RWPE2 (cell line): ENCODE results near the gene TMEM11.

Experiments
- ATAC-seq: fragments of 200-7000 bp; cut with Tn5 transposase; 3 replicates; pipeline ENCODE4 v1.9.1; 2021; ENCODE audit warnings: low read depth
- DNase-seq: peaks from one replicate; pipeline ENCODE4 v3.0.0-alpha.2; 2020; ENCODE audit warnings: low spot score
- H3K27ac ChIP-seq: fragments of 450-650 bp; 2 replicates; pipeline ENCODE4 v1.5.1; 2017; ENCODE audit warnings: mild to moderate bottlenecking; ENCODE audit not compliant: poor library complexity, severe bottlenecking
- H3K27me3 ChIP-seq: fragments of 250-450 bp; sonication (Bioruptor Pico); 2 replicates; pipeline ENCODE4 v1.5.1; 2021; ENCODE audit warnings: mild to moderate bottlenecking, moderate library complexity; ENCODE audit not compliant: insufficient read depth, poor library complexity, severe bottlenecking
- H3K36me3 ChIP-seq: fragments of 250-450 bp; sonication (Bioruptor Pico); 2 replicates; pipeline ENCODE4 v1.5.1; 2020; ENCODE audit warnings: low read depth, mild to moderate bottlenecking, moderate library complexity
- H3K4me1 ChIP-seq: fragments of 250-450 bp; sonication (Bioruptor Pico); 2 replicates; pipeline ENCODE4 v1.5.1; 2021; ENCODE audit warnings: mild to moderate bottlenecking, moderate library complexity; ENCODE audit not compliant: insufficient read depth, poor library complexity, severe bottlenecking
- H3K4me3 ChIP-seq: fragments of 250-450 bp; sonication (Bioruptor Pico); 2 replicates; pipeline ENCODE4 v1.5.1; 2021; ENCODE audit warnings: mild to moderate bottlenecking, moderate library complexity; ENCODE audit not compliant: severe bottlenecking
- H3K9me3 ChIP-seq: fragments of 250-450 bp; sonication (Bioruptor Pico); 2 replicates; pipeline ENCODE4 v1.5.1; 2021; ENCODE audit warnings: mild to moderate bottlenecking, moderate library complexity; ENCODE audit not compliant: severe bottlenecking
- TF ChIP-seq, protein P1 (sequence below): fragments of 450-650 bp; IDR thresholded peaks from one replicate; pipeline ENCODE4 v1.5.1; 2017; ENCODE audit warnings: mild to moderate bottlenecking, moderate library complexity; ENCODE audit not compliant: poor library complexity, severe bottlenecking

The TMEM11 gene

DNA sequence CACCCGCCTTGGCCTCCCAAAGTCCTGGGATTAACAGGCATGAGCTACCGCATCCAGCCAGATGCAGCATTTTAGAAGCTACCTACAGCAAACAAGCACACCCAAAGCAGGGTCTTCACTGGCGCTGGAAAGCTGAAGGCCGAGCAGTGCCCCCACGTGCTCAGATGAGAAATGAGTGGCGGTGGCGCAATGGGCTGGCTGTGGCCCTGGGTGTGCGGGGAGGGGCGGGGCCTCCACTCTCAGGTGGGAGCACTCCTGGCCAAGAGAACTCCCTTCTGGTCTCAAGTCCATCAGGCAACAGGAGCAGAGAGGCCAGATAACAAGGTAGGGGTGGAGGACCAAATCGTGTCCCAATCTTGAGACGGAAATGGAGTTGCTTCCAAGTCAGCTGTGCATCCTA, 12.1 kb downstream of the TMEM11 start:
- TF ChIP-seq, protein P1, sequence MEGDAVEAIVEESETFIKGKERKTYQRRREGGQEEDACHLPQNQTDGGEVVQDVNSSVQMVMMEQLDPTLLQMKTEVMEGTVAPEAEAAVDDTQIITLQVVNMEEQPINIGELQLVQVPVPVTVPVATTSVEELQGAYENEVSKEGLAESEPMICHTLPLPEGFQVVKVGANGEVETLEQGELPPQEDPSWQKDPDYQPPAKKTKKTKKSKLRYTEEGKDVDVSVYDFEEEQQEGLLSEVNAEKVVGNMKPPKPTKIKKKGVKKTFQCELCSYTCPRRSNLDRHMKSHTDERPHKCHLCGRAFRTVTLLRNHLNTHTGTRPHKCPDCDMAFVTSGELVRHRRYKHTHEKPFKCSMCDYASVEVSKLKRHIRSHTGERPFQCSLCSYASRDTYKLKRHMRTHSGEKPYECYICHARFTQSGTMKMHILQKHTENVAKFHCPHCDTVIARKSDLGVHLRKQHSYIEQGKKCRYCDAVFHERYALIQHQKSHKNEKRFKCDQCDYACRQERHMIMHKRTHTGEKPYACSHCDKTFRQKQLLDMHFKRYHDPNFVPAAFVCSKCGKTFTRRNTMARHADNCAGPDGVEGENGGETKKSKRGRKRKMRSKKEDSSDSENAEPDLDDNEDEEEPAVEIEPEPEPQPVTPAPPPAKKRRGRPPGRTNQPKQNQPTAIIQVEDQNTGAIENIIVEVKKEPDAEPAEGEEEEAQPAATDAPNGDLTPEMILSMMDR: no peak
- ATAC-seq (no peak), DNase-seq (no peak)
- no peaks in the 10 kb centered on the region for H3K9me3 ChIP-seq
- H3K4me1 ChIP-seq: no peaks in the 10 kb centered on the region
- no peak overlapping the region for H3K27ac ChIP-seq
- H3K36me3 ChIP-seq: peaks cover 24% of the 10 kb centered on the region
- no peaks in the 10 kb centered on the region for H3K27me3 ChIP-seq
- no peak overlapping the region for H3K4me3 ChIP-seq

GRCh38 chr17:21201298-21201595, 12.7 kb downstream of the TMEM11 start:
- TF ChIP-seq, protein P1: no peak
- Histone ChIP-seq H3K4me3 (no peak overlapping the region), H3K4me1 (no peaks in the 10 kb centered on the region), H3K36me3 (peaks cover 26% of the 10 kb centered on the region), H3K27ac (no peak overlapping the region), H3K27me3 (no peaks in the 10 kb centered on the region), H3K9me3 (no peaks in the 10 kb centered on the region)
- DNase-seq: no peak
- ATAC-seq: no peak

DNA sequence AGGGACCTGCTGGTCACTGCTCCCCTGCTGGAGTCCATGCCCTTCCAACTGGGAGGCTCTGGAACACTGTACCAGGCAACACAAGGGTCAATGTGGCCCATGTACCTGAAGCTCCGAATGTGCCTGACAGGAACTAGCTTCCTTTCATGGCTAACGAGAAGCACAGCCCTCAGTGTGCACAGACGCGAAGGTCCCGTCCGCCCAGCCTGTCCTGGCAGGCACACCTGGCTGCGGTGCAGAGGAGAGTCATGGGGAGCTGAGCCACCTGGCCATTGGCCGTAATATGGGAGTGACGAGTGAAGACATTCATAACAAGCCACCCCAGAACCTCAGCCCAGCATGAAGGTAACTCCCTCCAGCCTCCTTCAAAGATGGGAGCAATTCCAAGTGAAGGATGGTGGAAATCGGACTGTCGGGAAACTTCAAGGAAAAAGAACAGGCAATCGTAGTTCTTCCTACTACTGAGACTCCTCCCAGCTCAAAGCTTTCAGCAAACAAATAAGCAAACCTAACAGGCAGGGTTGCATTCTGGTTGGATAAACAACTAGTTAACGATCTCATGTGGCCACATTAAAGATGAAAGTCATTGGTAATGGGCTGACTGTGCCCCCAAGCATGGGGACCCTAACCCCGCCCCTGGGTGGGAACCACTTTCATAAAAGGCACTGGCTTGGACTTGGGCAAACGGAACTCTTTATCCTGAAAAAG, 13.2 kb downstream of the TMEM11 start:
- Histone ChIP-seq H3K36me3 (peaks cover 26% of the 10 kb centered on the region), H3K27me3 (no peaks in the 10 kb centered on the region), H3K27ac (no peak overlapping the region), H3K4me3 (no peak overlapping the region), H3K4me1 (no peaks in the 10 kb centered on the region), H3K9me3 (no peaks in the 10 kb centered on the region)
- DNase-seq (no peak), ATAC-seq (no peak)
- TF ChIP-seq, protein P1: no peak

GRCh38 chr17:21199856-21200255, 14.1 kb downstream of the TMEM11 start:
- Histone ChIP-seq H3K9me3 (no peaks in the 10 kb centered on the region), H3K27ac (no peak overlapping the region), H3K36me3 (peaks cover 26% of the 10 kb centered on the region), H3K27me3 (no peaks in the 10 kb centered on the region), H3K4me3 (no peak overlapping the region), H3K4me1 (no peaks in the 10 kb centered on the region)
- TF ChIP-seq, protein P1: no peak
- DNase-seq (no peak), ATAC-seq (no peak)

DNA sequence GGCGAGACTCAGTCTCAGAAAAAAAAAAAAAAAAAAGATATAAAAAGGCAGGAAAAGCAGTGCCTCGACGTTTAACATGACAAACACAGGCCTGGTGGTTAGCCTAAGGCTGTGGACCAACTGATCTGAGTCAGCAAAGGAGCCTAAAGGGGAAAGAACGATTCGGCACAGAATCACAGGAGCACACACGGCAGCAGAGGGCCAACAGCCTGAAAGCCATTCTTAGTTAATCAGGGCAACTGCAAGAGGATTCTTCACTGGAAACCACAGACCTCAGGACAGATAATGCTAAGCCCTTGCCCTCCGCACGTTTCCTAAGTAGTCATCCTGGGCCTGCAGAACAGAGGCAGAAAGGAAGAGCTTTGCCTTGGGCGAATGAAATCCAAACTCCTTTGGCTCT, 14.7 kb downstream of the TMEM11 start:
- Histone ChIP-seq H3K9me3 (no peaks in the 10 kb centered on the region), H3K27me3 (no peaks in the 10 kb centered on the region), H3K4me3 (no peak overlapping the region), H3K27ac (no peak overlapping the region), H3K4me1 (no peaks in the 10 kb centered on the region), H3K36me3 (peaks cover 26% of the 10 kb centered on the region)
- ATAC-seq: no peak
- TF ChIP-seq, protein P1: no peak
- no peak for DNase-seq
